IPS-18c (cell line): ENCODE measurements around the gene RBM18.

Source experiments
- H3K4me3 ChIP-seq: 2 replicates; pipeline ENCODE4 v1.7.0; 2013; ENCODE audit warnings: low read depth, mild to moderate bottlenecking, low read length, moderate library complexity; ENCODE audit not compliant: insufficient read depth
- H3K9me3 ChIP-seq: one replicate; pipeline ENCODE4 v1.6.1; 2013; ENCODE audit warnings: mild to moderate bottlenecking, low read length, moderate library complexity; ENCODE audit not compliant: control insufficient read depth, insufficient read depth

RBM18 gene

GRCh38 chr9:122216798-122217418, 47.7 kb downstream of the RBM18 start:
- peaks cover 2% of the 10 kb centered on the region for H3K9me3 ChIP-seq
- peak overlapping the region; percentile 11; the same call in 1 of the 2 replicates for H3K4me3 ChIP-seq

- peaks cover 2% of the 10 kb centered on the region for H3K9me3 ChIP-seq
- no peak overlapping the region for H3K4me3 ChIP-seq
These were observed 48.4 kb downstream of the RBM18 start for GRCh38 chr9:122216138-122216797.

GRCh38 chr9:122215663-122216062, 49.0 kb downstream of the RBM18 start:
- H3K9me3 ChIP-seq = peaks cover 2% of the 10 kb centered on the region
- no peak overlapping the region for H3K4me3 ChIP-seq

- peak overlapping the region; percentile 49 for H3K4me3 ChIP-seq
- peaks cover 2% of the 10 kb centered on the region for H3K9me3 ChIP-seq
These were observed 50.1 kb downstream of the RBM18 start for GRCh38 chr9:122214507-122214906.

GRCh38 chr9:122213589-122214413, 50.8 kb downstream of the RBM18 start:
- peak overlapping the region; percentile 49 for H3K4me3 ChIP-seq
- no peaks in the 10 kb centered on the region for H3K9me3 ChIP-seq

GRCh38 chr9:122213102-122213588, 51.5 kb downstream of the RBM18 start:
- H3K4me3 ChIP-seq = peak overlapping the region; percentile 49; the same call in 1 of the 2 replicates

GRCh38 chr9:122212473-122213004, 52.1 kb downstream of the RBM18 start:
- no peaks in the 10 kb centered on the region for H3K9me3 ChIP-seq
- no peak overlapping the region for H3K4me3 ChIP-seq

More at GRCh38 chr9:122213102-122213588, 51.5 kb downstream of the RBM18 start:
- H3K9me3 ChIP-seq = no peaks in the 10 kb centered on the region

GRCh38 chr9:122209451-122209850, 55.2 kb downstream of the RBM18 start:
- H3K4me3 ChIP-seq = no peak overlapping the region
- H3K9me3 ChIP-seq = no peaks in the 10 kb centered on the region

- Histone ChIP-seq H3K4me3 (no peak overlapping the region), H3K9me3 (no peaks in the 10 kb centered on the region)
These were observed 57.5 kb downstream of the RBM18 start for GRCh38 chr9:122207096-122207495.

- no peak overlapping the region for H3K4me3 ChIP-seq
- no peaks in the 10 kb centered on the region for H3K9me3 ChIP-seq
These were observed 58.3 kb downstream of the RBM18 start for GRCh38 chr9:122206118-122207046.

- Histone ChIP-seq H3K4me3 (no peak overlapping the region), H3K9me3 (no peaks in the 10 kb centered on the region)
These were observed 59.5 kb downstream of the RBM18 start for GRCh38 chr9:122205176-122205575.

GRCh38 chr9:122204491-122204890, 60.1 kb downstream of the RBM18 start:
- Histone ChIP-seq H3K9me3 (no peaks in the 10 kb centered on the region), H3K4me3 (no peak overlapping the region)

GRCh38 chr9:122204055-122204454, 60.6 kb downstream of the RBM18 start:
- no peak overlapping the region for H3K4me3 ChIP-seq
- no peaks in the 10 kb centered on the region for H3K9me3 ChIP-seq

- H3K4me3 ChIP-seq = no peak overlapping the region
- no peaks in the 10 kb centered on the region for H3K9me3 ChIP-seq
These were observed 62.5 kb downstream of the RBM18 start for GRCh38 chr9:122202111-122202510.

- Histone ChIP-seq H3K4me3 (no peak overlapping the region), H3K9me3 (no peaks in the 10 kb centered on the region)
These were observed 63.0 kb downstream of the RBM18 start for GRCh38 chr9:122201641-122202040.

GRCh38 chr9:122200960-122201595, 63.6 kb downstream of the RBM18 start:
- no peak overlapping the region for H3K4me3 ChIP-seq
- no peaks in the 10 kb centered on the region for H3K9me3 ChIP-seq
